Muscle layer of duodenum (tissue), 2 donors: ENCODE results near the gene BCL2L1.

Experiments
- H3K27ac ChIP-seq: one replicate; pipeline ENCODE4 v1.7.0; 2013; ENCODE audit warnings: mild to moderate bottlenecking, low read length
- H3K27me3 ChIP-seq: one replicate; pipeline ENCODE4 v1.7.0; 2013; ENCODE audit warnings: low read depth, mild to moderate bottlenecking, control low read depth, low read length
- H3K36me3 ChIP-seq, 2 donors: one replicate each; pipeline ENCODE4 v1.7.0; 2013; ENCODE audit warnings: low read length in 2 of 2, control low read depth in 1 of 2, mild to moderate bottlenecking in 1 of 2; ENCODE audit not compliant: insufficient read depth in 2 of 2, control insufficient read depth in 1 of 2
- H3K4me1 ChIP-seq, 2 donors: one replicate each; pipeline ENCODE4 v1.7.0; 2013; ENCODE audit warnings: low read length in 2 of 2, mild to moderate bottlenecking in 2 of 2, control low read depth in 1 of 2, moderate library complexity in 1 of 2; ENCODE audit not compliant: insufficient read depth in 2 of 2, control insufficient read depth in 1 of 2
- H3K4me3 ChIP-seq, 2 donors: one replicate each; pipeline ENCODE4 v1.7.0; 2013; ENCODE audit warnings: low read length in 2 of 2, low read depth in 1 of 2, mild to moderate bottlenecking in 1 of 2
- H3K9me3 ChIP-seq, 2 donors: one replicate each; pipeline ENCODE4 v1.7.0; 2013; ENCODE audit warnings: low read length in 2 of 2, control low read depth in 1 of 2, mild to moderate bottlenecking in 1 of 2; ENCODE audit not compliant: control insufficient read depth in 1 of 2
- donor health status: healthy.

The BCL2L1 gene

GRCh38 chr20:31684153-31685015 is 38.3 kb downstream of the BCL2L1 start:
- Histone ChIP-seq H3K27me3 (no peaks in the 10 kb centered on the region), H3K36me3 (peaks cover 4 to 14% of the 10 kb centered on the region in 2 donors), H3K27ac (no peak overlapping the region), H3K9me3 (no peaks in the 10 kb centered on the region), H3K4me3 (no peak overlapping the region), H3K4me1 (peaks cover 6 to 23% of the 10 kb centered on the region in 2 donors)

DNA sequence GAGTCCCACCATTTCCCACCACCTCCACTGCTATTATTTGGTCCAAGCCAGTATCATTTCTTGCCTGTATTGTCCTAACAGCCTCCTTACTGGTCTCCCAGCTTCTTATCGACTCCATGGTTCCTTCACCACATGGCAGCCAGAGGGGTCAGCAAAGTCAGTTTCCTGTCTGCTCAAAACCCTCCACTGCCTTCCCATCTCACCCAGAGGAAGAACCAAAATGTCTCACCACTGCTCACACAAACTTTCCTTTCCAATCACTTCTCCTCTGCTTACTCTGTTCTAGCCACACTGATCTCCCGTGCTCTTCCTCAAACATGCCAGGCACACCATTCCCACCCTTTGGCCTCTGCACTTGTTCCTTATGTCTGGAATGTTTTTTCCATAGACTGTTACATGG is 39.7 kb downstream of the BCL2L1 start:
- no peak overlapping the region for H3K4me3 ChIP-seq
- peaks cover 4 to 15% of the 10 kb centered on the region in 2 donors for H3K36me3 ChIP-seq
- peaks cover 16 to 29% of the 10 kb centered on the region in 2 donors for H3K4me1 ChIP-seq
- H3K9me3 ChIP-seq: no peaks in the 10 kb centered on the region
- H3K27ac ChIP-seq: no peak overlapping the region
- no peaks in the 10 kb centered on the region for H3K27me3 ChIP-seq

DNA sequence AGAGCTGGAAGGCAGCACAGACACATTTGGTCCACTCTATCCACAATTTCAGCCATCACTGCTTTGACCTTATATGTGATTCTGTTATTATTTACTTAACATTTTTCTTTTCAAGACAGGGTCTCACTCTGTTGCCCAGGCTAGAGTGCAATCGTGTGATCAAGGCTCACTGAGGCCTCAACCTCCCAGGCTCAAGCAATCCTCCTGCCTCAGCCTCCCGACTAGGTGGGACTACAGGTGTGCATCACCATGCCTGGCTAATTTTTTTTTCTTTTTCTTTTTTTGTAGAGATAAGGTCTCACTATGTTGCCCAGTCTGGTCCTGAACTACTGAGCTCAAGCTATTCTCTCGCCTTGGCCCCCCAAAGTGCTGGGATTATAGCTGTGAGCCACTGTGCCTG is 40.3 kb downstream of the BCL2L1 start:
- Histone ChIP-seq H3K36me3 (peaks cover 4 to 12% of the 10 kb centered on the region in 2 donors), H3K9me3 (no peaks in the 10 kb centered on the region), H3K4me1 (peaks cover 16 to 29% of the 10 kb centered on the region in 2 donors), H3K27ac (no peak overlapping the region), H3K4me3 (no peak overlapping the region), H3K27me3 (no peaks in the 10 kb centered on the region)

DNA sequence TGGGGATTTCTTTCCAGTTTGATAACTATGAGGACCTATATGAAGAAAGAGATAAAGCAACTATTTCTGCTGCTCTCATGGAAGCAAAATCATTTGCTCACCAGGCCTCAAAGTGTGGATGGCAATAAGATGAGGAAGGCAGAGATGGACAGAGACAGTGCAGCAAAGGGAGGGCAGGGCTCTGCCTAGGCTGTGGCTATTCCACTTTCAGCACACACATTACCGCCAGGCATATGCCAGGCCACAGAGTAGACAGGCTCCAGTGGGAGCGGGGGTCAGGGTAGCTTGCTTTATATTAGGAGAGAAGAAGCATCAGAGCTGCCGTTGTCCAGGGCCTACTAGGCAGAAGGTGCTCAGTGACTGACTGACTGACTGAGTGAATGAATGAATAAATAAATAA is 40.9 kb downstream of the BCL2L1 start:
- H3K36me3 ChIP-seq: peaks cover under 1 to 12% of the 10 kb centered on the region in 2 donors
- H3K27ac ChIP-seq: no peak overlapping the region
- H3K9me3 ChIP-seq: no peaks in the 10 kb centered on the region
- no peaks in the 10 kb centered on the region for H3K27me3 ChIP-seq
- no peak overlapping the region for H3K4me3 ChIP-seq
- peaks cover 16 to 30% of the 10 kb centered on the region in 2 donors for H3K4me1 ChIP-seq

GRCh38 chr20:31681128-31681727 is 41.4 kb downstream of the BCL2L1 start:
- Histone ChIP-seq H3K36me3 (peaks cover 0 to 12% of the 10 kb centered on the region in 2 donors), H3K27ac (no peak overlapping the region), H3K27me3 (no peaks in the 10 kb centered on the region), H3K4me1 (peaks cover 22 to 35% of the 10 kb centered on the region in 2 donors), H3K9me3 (no peaks in the 10 kb centered on the region), H3K4me3 (no peak overlapping the region)

DNA sequence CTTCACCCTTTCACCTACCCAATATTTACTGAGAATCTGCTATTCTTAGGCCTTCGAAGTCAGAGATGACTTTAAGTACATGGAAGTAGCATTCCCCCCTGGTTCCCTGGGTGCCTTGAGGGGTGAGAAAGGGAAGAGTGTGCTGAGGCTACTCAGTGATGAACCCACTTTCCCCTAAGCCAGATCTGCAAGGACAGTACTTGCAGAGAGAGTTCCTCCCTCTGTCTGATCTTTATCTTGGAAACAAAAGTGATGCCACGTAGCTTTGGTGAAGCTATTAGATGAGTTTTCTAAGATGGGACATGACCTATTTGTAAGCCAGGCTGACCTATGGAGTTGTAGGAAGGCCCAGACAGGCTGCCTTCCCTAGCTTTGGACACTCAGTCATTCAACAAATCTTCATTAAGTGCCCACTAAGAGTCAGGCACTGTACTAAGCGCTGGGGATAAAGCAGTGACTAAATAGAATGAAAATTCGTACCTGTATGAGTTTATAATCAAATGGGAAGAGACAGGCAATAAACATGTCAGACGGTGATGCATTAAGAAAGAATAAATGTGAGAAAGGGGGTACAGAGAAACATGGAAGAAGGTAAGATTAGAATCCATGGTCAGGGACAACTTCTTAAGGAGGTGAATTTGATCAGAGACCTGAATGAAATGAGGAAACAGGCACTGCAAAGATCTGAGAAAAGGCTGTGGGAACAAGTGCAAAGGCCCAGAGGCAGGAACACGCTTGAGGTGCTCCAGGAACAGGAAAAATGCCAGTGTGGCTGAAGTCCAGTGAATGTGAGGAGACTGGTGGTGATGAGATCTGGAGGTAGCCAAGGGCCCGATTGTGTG is 42.2 kb downstream of the BCL2L1 start:
- no peaks in the 10 kb centered on the region for H3K9me3 ChIP-seq
- H3K27ac ChIP-seq: no peak overlapping the region
- H3K4me3 ChIP-seq: no peak overlapping the region
- H3K4me1 ChIP-seq: peaks cover 29 to 37% of the 10 kb centered on the region in 2 donors
- H3K36me3 ChIP-seq: peaks cover 0 to 12% of the 10 kb centered on the region in 2 donors
- H3K27me3 ChIP-seq: no peaks in the 10 kb centered on the region

GRCh38 chr20:31679357-31680285 is 43.0 kb downstream of the BCL2L1 start:
- no peak overlapping the region for H3K27ac ChIP-seq
- H3K4me1 ChIP-seq: peaks cover 34 to 37% of the 10 kb centered on the region in 2 donors
- H3K36me3 ChIP-seq: peaks cover 0 to 11% of the 10 kb centered on the region in 2 donors
- no peaks in the 10 kb centered on the region for H3K9me3 ChIP-seq
- H3K27me3 ChIP-seq: no peaks in the 10 kb centered on the region
- no peak overlapping the region for H3K4me3 ChIP-seq

- Histone ChIP-seq H3K4me3 (no peak overlapping the region), H3K27ac (no peak overlapping the region), H3K36me3 (peaks cover 0 to 7% of the 10 kb centered on the region in 2 donors), H3K27me3 (no peaks in the 10 kb centered on the region), H3K9me3 (no peaks in the 10 kb centered on the region), H3K4me1 (peaks cover 30 to 32% of the 10 kb centered on the region in 2 donors)
Observed at GRCh38 chr20:31678389-31679356, 44.0 kb downstream of the BCL2L1 start.

DNA sequence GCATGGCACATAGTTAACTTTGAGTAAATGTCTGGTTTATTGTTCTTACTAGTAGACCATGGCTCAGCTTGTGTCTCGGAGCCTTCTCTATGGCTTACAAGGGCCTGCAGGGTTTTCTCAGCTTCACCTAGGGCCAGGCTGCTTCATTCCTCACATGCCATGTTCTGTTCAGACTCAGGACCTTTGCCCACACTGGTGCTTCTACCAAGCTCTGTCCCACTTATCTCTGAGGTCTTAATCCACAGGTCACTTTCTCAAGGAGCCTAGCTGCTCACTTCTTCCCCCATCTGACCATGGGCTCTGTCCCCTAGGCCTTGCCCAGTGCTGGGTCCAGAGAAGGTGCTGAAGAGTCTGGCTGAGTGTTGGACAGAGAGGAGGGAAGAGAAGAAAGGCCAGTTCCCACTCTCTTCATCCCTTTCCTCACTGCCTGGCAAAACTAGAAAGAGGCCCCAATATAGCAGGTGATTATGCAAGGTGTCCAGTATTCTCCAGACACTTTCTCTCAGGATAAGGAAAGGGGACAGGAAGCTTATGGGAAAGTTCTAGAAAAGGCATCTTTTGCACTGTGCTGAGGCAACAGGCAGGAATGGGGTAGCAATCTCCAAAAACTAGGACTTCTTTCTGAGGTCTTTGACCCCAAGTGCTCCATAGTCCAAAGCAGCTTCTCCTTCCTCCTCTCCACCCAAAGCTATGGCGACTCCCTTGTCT is 45.0 kb downstream of the BCL2L1 start:
- H3K4me3 ChIP-seq: no peak overlapping the region
- H3K27me3 ChIP-seq: no peaks in the 10 kb centered on the region
- no peak overlapping the region for H3K27ac ChIP-seq
- H3K4me1 ChIP-seq: peaks cover 26 to 30% of the 10 kb centered on the region in 2 donors
- H3K9me3 ChIP-seq: no peaks in the 10 kb centered on the region
- H3K36me3 ChIP-seq: peaks cover 0 to 7% of the 10 kb centered on the region in 2 donors
